SK-N-SH treated with all-trans-retinoic acid at 6 μM for 48 hours (cell line): ENCODE measurements around the gene ZNF444.
"Not testable (repeated sequence)": the region's sequence is repeated elsewhere in the genome, so short reads cannot be mapped to it uniquely, and the experiment has no call there.

Experiments
- ATAC-seq: fragments of 200-7000 bp; cut with Tn5 transposase; 3 replicates; pipeline ENCODE4 v1.9.1; 2020; ENCODE audit warnings: mild to moderate bottlenecking, moderate library complexity
- ARNTL ChIP-seq: fragments of 450-650 bp; formaldehyde crosslinking; IDR thresholded peaks from 2 replicates; pipeline ENCODE4 v1.5.0; 2020; ENCODE audit warnings: low read depth, mild to moderate bottlenecking, moderate library complexity, borderline replicate concordance
- BACH2 ChIP-seq: fragments of 250-450 bp; sonication (Bioruptor Pico); IDR thresholded peaks from 2 replicates; pipeline ENCODE4 v1.9.0; 2021; ENCODE audit warnings: mild to moderate bottlenecking, borderline replicate concordance
- ESRRG ChIP-seq: fragments of 250-450 bp; sonication (Bioruptor Pico); IDR thresholded peaks from 2 replicates; pipeline ENCODE4 v1.6.1; 2021; ENCODE audit warnings: mild to moderate bottlenecking
- GLIS3 ChIP-seq: fragments of 250-450 bp; sonication (Bioruptor Pico); IDR thresholded peaks from 2 replicates; pipeline ENCODE4 v1.5.0; 2020; ENCODE audit warnings: mild to moderate bottlenecking, moderate library complexity
- ISL1 ChIP-seq: fragments of 250-450 bp; sonication (Bioruptor Pico); IDR thresholded peaks from 2 replicates; pipeline ENCODE4 v2.1.2; 2022; ENCODE audit warnings: mild to moderate bottlenecking, moderate library complexity
- OSR1 ChIP-seq: fragments of 250-450 bp; sonication (Bioruptor Pico); IDR thresholded peaks from 2 replicates; pipeline ENCODE4 v1.8.0; 2022; ENCODE audit warnings: moderate library complexity, mild to moderate bottlenecking, inconsistent platforms
- SNAI2 ChIP-seq: fragments of 250-450 bp; sonication (Bioruptor Pico); IDR thresholded peaks from 2 replicates; pipeline ENCODE4 v1.5.0; 2020; ENCODE audit warnings: mild to moderate bottlenecking, moderate library complexity
- TCF4 ChIP-seq: fragments of 250-450 bp; sonication (Bioruptor Pico); IDR thresholded peaks from 2 replicates; pipeline ENCODE4 v1.8.0; 2021; ENCODE audit warnings: mild to moderate bottlenecking, moderate library complexity, borderline replicate concordance
- TOX ChIP-seq: fragments of 250-450 bp; sonication (Bioruptor Pico); IDR thresholded peaks from 2 replicates; pipeline ENCODE4 v1.8.0; 2021; ENCODE audit warnings: mild to moderate bottlenecking, moderate library complexity, borderline replicate concordance
- TSHZ2 ChIP-seq: fragments of 250-450 bp; sonication (Bioruptor Pico); IDR thresholded peaks from 2 replicates; pipeline ENCODE4 v1.5.0; 2020; ENCODE audit warnings: mild to moderate bottlenecking, moderate library complexity
- ZC3H10 ChIP-seq: fragments of 250-450 bp; sonication (Bioruptor Pico); IDR thresholded peaks from 2 replicates; pipeline ENCODE4 v1.5.1; 2021; ENCODE audit warnings: mild to moderate bottlenecking, moderate library complexity
- ZFP3 ChIP-seq: fragments of 250-450 bp; sonication (Bioruptor Pico); IDR thresholded peaks from 2 replicates; pipeline ENCODE4 v1.5.0; 2020; ENCODE audit warnings: mild to moderate bottlenecking, moderate library complexity
- ZFP30 ChIP-seq: fragments of 450-650 bp; formaldehyde crosslinking; IDR thresholded peaks from 2 replicates; pipeline ENCODE4 v1.5.0; 2022; ENCODE audit warnings: mild to moderate bottlenecking, moderate library complexity
- ZNF565 ChIP-seq: fragments of 450-650 bp; formaldehyde crosslinking; conservative IDR thresholded peaks from 2 replicates; pipeline ENCODE4 v1.5.0; 2020; ENCODE audit warnings: low read depth, mild to moderate bottlenecking, moderate library complexity
- ZNF70 ChIP-seq: fragments of 450-650 bp; formaldehyde crosslinking; IDR thresholded peaks from 2 replicates; pipeline ENCODE4 v1.5.0; 2020; ENCODE audit warnings: mild to moderate bottlenecking, moderate library complexity
- ZNF8 ChIP-seq: fragments of 450-650 bp; formaldehyde crosslinking; IDR thresholded peaks from 2 replicates; pipeline ENCODE4 v1.5.0; 2020; ENCODE audit warnings: mild to moderate bottlenecking, moderate library complexity
- TF ChIP-seq, protein P1 (sequence below): fragments of 250-450 bp; sonication (Bioruptor Pico); IDR thresholded peaks from 2 replicates; pipeline ENCODE4 v1.5.1; 2021; ENCODE audit warnings: mild to moderate bottlenecking, moderate library complexity

Gene ZNF444

DNA sequence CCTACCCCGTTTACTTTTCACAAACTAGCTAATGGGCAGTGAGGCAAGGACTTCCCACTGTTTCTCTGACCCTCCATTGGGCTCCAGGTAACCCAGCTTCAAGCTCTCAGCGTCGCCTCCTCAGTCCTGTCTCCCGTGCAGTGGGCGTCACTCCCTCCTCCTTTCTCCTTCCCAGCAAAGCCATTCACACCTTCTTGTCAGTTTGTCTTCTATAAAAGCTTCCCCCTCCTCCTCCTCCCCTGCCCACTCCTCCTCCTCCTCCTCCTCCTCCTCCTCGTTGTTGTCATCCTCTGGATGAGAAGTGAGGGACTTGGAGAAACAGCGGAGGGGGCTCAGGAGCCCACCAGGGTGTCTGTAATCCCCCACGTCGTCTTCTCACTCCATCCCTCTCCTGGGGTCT lies 33.0 kb downstream of the ZNF444 start:
- TF ChIP-seq TOX (no peak), ISL1 (CRISPR knock-in tag) (no peak), TSHZ2 (CRISPR knock-in tag) (no peak), OSR1 (CRISPR knock-in tag) (no peak), ZNF8 (CRISPR knock-in tag) (no peak), SNAI2 (no peak), ESRRG (CRISPR knock-in tag) (no peak), BACH2 (CRISPR knock-in tag) (no peak), ZNF565 (CRISPR knock-in tag) (no peak), ZC3H10 (CRISPR knock-in tag) (no peak)

GRCh38 chr19:56174550-56174949 lies 33.5 kb downstream of the ZNF444 start:
- no peak for TF ChIP-seq ZNF70
- TF ChIP-seq ZFP30 (CRISPR knock-in tag) = no peak
- no peak for TF ChIP-seq TCF4 (CRISPR knock-in tag)
- no peak for TF ChIP-seq ISL1 (CRISPR knock-in tag)
- no peak for TF ChIP-seq ARNTL (CRISPR knock-in tag)
- TF ChIP-seq ZNF565 (CRISPR knock-in tag) = no peak
- TF ChIP-seq ZNF8 (CRISPR knock-in tag) = no peak
- TF ChIP-seq ZFP3 (CRISPR knock-in tag) = no peak
- TF ChIP-seq GLIS3 (CRISPR knock-in tag) = no peak
- TF ChIP-seq BACH2 (CRISPR knock-in tag) = no peak
- TF ChIP-seq OSR1 (CRISPR knock-in tag) = no peak
- no peak for TF ChIP-seq ESRRG (CRISPR knock-in tag)
- no peak for TF ChIP-seq TSHZ2 (CRISPR knock-in tag)
- TF ChIP-seq, protein P1, sequence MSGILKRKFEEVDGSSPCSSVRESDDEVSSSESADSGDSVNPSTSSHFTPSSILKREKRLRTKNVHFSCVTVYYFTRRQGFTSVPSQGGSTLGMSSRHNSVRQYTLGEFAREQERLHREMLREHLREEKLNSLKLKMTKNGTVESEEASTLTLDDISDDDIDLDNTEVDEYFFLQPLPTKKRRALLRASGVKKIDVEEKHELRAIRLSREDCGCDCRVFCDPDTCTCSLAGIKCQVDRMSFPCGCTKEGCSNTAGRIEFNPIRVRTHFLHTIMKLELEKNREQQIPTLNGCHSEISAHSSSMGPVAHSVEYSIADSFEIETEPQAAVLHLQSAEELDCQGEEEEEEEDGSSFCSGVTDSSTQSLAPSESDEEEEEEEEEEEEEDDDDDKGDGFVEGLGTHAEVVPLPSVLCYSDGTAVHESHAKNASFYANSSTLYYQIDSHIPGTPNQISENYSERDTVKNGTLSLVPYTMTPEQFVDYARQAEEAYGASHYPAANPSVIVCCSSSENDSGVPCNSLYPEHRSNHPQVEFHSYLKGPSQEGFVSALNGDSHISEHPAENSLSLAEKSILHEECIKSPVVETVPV (CRISPR knock-in tag) = no peak
- ATAC-seq = no peak

More for the DNA sequence above, 33.0 kb downstream of the ZNF444 start:
- ATAC-seq = no peak

- not testable (repeated sequence) for ATAC-seq
These were observed 34.8 kb downstream of the ZNF444 start, which contains the start of gene GALP for GRCh38 chr19:56175861-56176307. TSS of gene GALP (plus strand) at chr19:56176008. CDS start at chr19:56177109, 1,101 bp downstream.

GRCh38 chr19:56176310-56176709 lies 35.2 kb downstream of the ZNF444 start:
- not testable (repeated sequence) for ATAC-seq

DNA sequence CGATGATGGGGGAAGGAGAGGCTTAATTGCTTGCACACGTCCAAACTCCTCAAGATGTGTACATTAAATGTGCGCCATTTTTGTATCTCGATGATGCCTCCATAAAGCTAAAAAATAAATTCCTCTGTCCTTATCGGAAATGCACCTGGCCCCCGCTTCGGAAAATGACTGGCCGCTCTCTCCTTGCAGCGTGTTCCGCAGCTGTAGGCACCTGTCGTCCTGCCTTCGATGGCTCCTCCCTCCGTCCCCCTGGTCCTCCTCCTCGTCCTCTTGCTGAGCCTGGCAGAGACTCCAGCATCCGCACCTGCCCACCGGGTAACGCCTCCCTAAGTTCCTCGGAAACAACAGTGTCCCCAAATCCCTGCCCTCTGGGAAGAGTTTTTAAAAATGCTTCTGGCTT lies 35.8 kb downstream of the ZNF444 start:
- no peak for ATAC-seq
- TF ChIP-seq ZFP3 (CRISPR knock-in tag) = no peak

- ATAC-seq = no peak
- TF ChIP-seq TSHZ2 (CRISPR knock-in tag) (no peak), ZC3H10 (CRISPR knock-in tag) (no peak), OSR1 (CRISPR knock-in tag) (no peak), ZNF8 (CRISPR knock-in tag) (no peak), SNAI2 (no peak)
- TF ChIP-seq, protein P1 (CRISPR knock-in tag) = no peak
These were observed 36.6 kb downstream of the ZNF444 start for GRCh38 chr19:56177564-56178243.
